RWPE1 (cell line): ENCODE measurements around the gene HDAC11.

Experiments used
- CTCF ChIA-PET: fragments of 350-600 bp; sonication (Branson Sonifier 250); formaldehyde crosslinking; extraction: SDS; loops from one replicate; lab custom pipeline; 2021; lab: Yijun Ruan, JAX
- POLR2A ChIA-PET: fragments of 400-600 bp; formaldehyde crosslinking; extraction: SDS; loops from one replicate; lab custom pipeline; 2020; ENCODE audit warnings: antibody characterized with exemption; ENCODE audit not compliant: low non-redundant PET; lab: Yijun Ruan, JAX
- DNase-seq: peaks from one replicate; pipeline ENCODE4 v3.0.0; 2012; ENCODE audit warnings: low spot score
- H3K27ac ChIP-seq: fragments of 450-650 bp; 2 replicates; pipeline ENCODE4 v1.5.1; 2017
- CTCF ChIP-seq: fragments of 450-650 bp; conservative IDR thresholded peaks from 2 replicates; pipeline ENCODE4 v1.5.1; 2017; ENCODE audit warnings: low read depth, mild to moderate bottlenecking

Gene HDAC11

GRCh38 chr3:13548696-13549622 lies 68.9 kb downstream of the HDAC11 start, which contains the start of gene FBLN2:
FBLN2 (plus strand) TSS chr3:13549125; CDS start chr3:13570356, 21,231 bp downstream.
- peak within 1 kb of the TSS; percentile 79 for H3K27ac ChIP-seq
- CTCF ChIA-PET: no interaction called here
- peak; percentile 64 for DNase-seq
- TF ChIP-seq CTCF: no peak
- POLR2A ChIA-PET: interaction anchor here (0.6 to 1.1 kb wide), 2 partner anchors 41 to 269 kb away, joined by 3 read pairs; no protein-coding TSS in a partner anchor

- POLR2A ChIA-PET: interaction anchor here (1.1 kb wide), 1 partner anchor 42 kb away, joined by 3 read pairs; no protein-coding TSS in a partner anchor
- H3K27ac ChIP-seq: peak overlapping the region; percentile 79
- no peak for TF ChIP-seq CTCF
- CTCF ChIA-PET: no interaction called here
- no peak for DNase-seq
These were observed 69.7 kb downstream of the HDAC11 start for GRCh38 chr3:13549623-13550422.

- DNase-seq: no peak
- no peak for TF ChIP-seq CTCF
- POLR2A ChIA-PET: no interaction called here
- CTCF ChIA-PET: no interaction called here
- peak overlapping the region; percentile 79 for H3K27ac ChIP-seq
These were observed 70.3 kb downstream of the HDAC11 start for GRCh38 chr3:13550423-13550690.

GRCh38 chr3:13550791-13551360 lies 70.8 kb downstream of the HDAC11 start:
- CTCF ChIA-PET: no interaction called here
- no peak for DNase-seq
- TF ChIP-seq CTCF: no peak
- peak overlapping the region; percentile 79 for H3K27ac ChIP-seq
- POLR2A ChIA-PET: no interaction called here

GRCh38 chr3:13552857-13553652 lies 72.9 kb downstream of the HDAC11 start:
- TF ChIP-seq CTCF: no peak
- peak overlapping the region; percentile 0; the same call in 1 of the 2 replicates for H3K27ac ChIP-seq
- POLR2A ChIA-PET: no interaction called here
- CTCF ChIA-PET: interaction anchor here (1.0 kb wide), 1 partner anchor 57 kb away, joined by 4 read pairs; no protein-coding TSS in a partner anchor
- DNase-seq: no peak
